Measurements from ENCODE around the gene MTUS2. TPM values are rescaled to one million over a fixed set of nuclear protein-coding genes. Genes with fewer than 3 reads are reported as not detected.

MTUS2 gene
- polyA plus RNA-seq, 1 donor, result 0.52 TPM

GRCh38 chr13:29529754-29530153, 709.6 kb downstream of the MTUS2 start:
- DNase-seq, result no peak

GRCh38 chr13:29530901-29531300, 710.8 kb downstream of the MTUS2 start:
- no peak for DNase-seq

- DNase-seq, result no peak
Observed at GRCh38 chr13:29532116-29532515, 712.0 kb downstream of the MTUS2 start.

- no peak for DNase-seq
Observed at GRCh38 chr13:29532821-29533220, 712.7 kb downstream of the MTUS2 start.

- DNase-seq, result no peak
Observed at GRCh38 chr13:29534083-29534482, 713.9 kb downstream of the MTUS2 start.

GRCh38 chr13:29535663-29536655, 715.8 kb downstream of the MTUS2 start:
- DNase-seq, result no peak

- DNase-seq, result no peak
Observed at GRCh38 chr13:29536853-29537252, 716.7 kb downstream of the MTUS2 start.

GRCh38 chr13:29537736-29538651, 717.9 kb downstream of the MTUS2 start:
- no peak for DNase-seq

- DNase-seq, result no peak
Observed at GRCh38 chr13:29538652-29539040, 718.5 kb downstream of the MTUS2 start.

GRCh38 chr13:29539856-29540255, 719.7 kb downstream of the MTUS2 start:
- no peak for DNase-seq

GRCh38 chr13:29540334-29540733, 720.2 kb downstream of the MTUS2 start:
- no peak for DNase-seq

- DNase-seq, result no peak
Observed at GRCh38 chr13:29540799-29541198, 720.7 kb downstream of the MTUS2 start.

GRCh38 chr13:29541400-29541799, 721.3 kb downstream of the MTUS2 start:
- DNase-seq, result no peak

- no peak for DNase-seq
Observed at GRCh38 chr13:29542381-29542780, 722.2 kb downstream of the MTUS2 start.

GRCh38 chr13:29543230-29544215, 723.4 kb downstream of the MTUS2 start:
- no peak for DNase-seq

GRCh38 chr13:29545988-29546387, 725.8 kb downstream of the MTUS2 start:
- no peak for DNase-seq

- no peak for DNase-seq
Observed at GRCh38 chr13:29546662-29547061, 726.5 kb downstream of the MTUS2 start.

GRCh38 chr13:29547153-29547552, 727.0 kb downstream of the MTUS2 start:
- no peak for DNase-seq

- DNase-seq, result peak; percentile 35
Observed at GRCh38 chr13:29548722-29549121, 728.6 kb downstream of the MTUS2 start.

- DNase-seq, result no peak
Observed at GRCh38 chr13:29550430-29550988, 730.4 kb downstream of the MTUS2 start.

- no peak for DNase-seq
Observed at GRCh38 chr13:29551214-29551613, 731.1 kb downstream of the MTUS2 start.
